NCI-H1105 (cell line): ENCODE data around the gene ZNF862.

ENCODE experiments used
- DNase-seq: peaks from one replicate; lab custom pipeline; 2025; lab: John Stamatoyannopoulos, UW

Gene ZNF862

GRCh38 chr7:149811831-149812490, 26.2 kb upstream of the ZNF862 start:
- no peak for DNase-seq

- DNase-seq = no peak
Observed at GRCh38 chr7:149813254-149814035, 24.7 kb upstream of the ZNF862 start.

- DNase-seq = no peak
Observed at GRCh38 chr7:149814494-149814893, 23.7 kb upstream of the ZNF862 start.

- DNase-seq = no peak
Observed at GRCh38 chr7:149815121-149815520, 23.1 kb upstream of the ZNF862 start.

GRCh38 chr7:149815661-149816266, 22.4 kb upstream of the ZNF862 start:
- DNase-seq = no peak

GRCh38 chr7:149816267-149816751, 21.9 kb upstream of the ZNF862 start:
- DNase-seq = no peak

GRCh38 chr7:149816794-149817193, 21.4 kb upstream of the ZNF862 start:
- no peak for DNase-seq

- DNase-seq = no peak
Observed at GRCh38 chr7:149817301-149817771, 20.8 kb upstream of the ZNF862 start.

GRCh38 chr7:149817836-149818535, 20.2 kb upstream of the ZNF862 start:
- no peak for DNase-seq

- no peak for DNase-seq
Observed at GRCh38 chr7:149818536-149818840, 19.7 kb upstream of the ZNF862 start.

GRCh38 chr7:149819141-149819960, 18.8 kb upstream of the ZNF862 start:
- no peak for DNase-seq

- DNase-seq = no peak
Observed at GRCh38 chr7:149819961-149820340, 18.2 kb upstream of the ZNF862 start.

GRCh38 chr7:149820622-149821190, 17.5 kb upstream of the ZNF862 start:
- DNase-seq = no peak

- DNase-seq = no peak
Observed at GRCh38 chr7:149821191-149822148, 16.7 kb upstream of the ZNF862 start.

- no peak for DNase-seq
Observed at GRCh38 chr7:149822353-149822943, 15.7 kb upstream of the ZNF862 start.

GRCh38 chr7:149823191-149823630, 15.0 kb upstream of the ZNF862 start:
- DNase-seq = no peak

GRCh38 chr7:149823631-149824199, 14.5 kb upstream of the ZNF862 start:
- DNase-seq = no peak

GRCh38 chr7:149824301-149824741, 13.9 kb upstream of the ZNF862 start:
- DNase-seq = no peak
